Stimulated activated memory B cell treated with anti-CD40 and anti-IgM and Interleukin-4, amounts not matched to agents 10 μg/mL and 1 μg/mL and 100 μg/mL, for 72 hours (primary cell): ENCODE data around the gene SUPT6H.

Experiments used
- ATAC-seq: fragments of 150-1000 bp; cut with Tn5 transposase; 2 replicates; pipeline ENCODE4 v1.10.0; 2021
- H3K27ac Mint-ChIP-seq: one replicate; pipeline ENCODE4 v1.8.0; 2022; ENCODE audit warnings: mild to moderate bottlenecking, mixed read lengths
- H3K27me3 Mint-ChIP-seq: one replicate; pipeline ENCODE4 v1.8.0; 2022; ENCODE audit warnings: mixed read lengths
- H3K36me3 Mint-ChIP-seq: one replicate; pipeline ENCODE4 v1.8.0; 2022; ENCODE audit warnings: mixed read lengths
- H3K4me1 Mint-ChIP-seq: one replicate; pipeline ENCODE4 v1.8.0; 2022; ENCODE audit warnings: mixed read lengths
- H3K4me3 Mint-ChIP-seq: one replicate; pipeline ENCODE4 v1.8.0; 2022; ENCODE audit warnings: mild to moderate bottlenecking, moderate library complexity, mixed read lengths
- H3K9me3 Mint-ChIP-seq: one replicate; pipeline ENCODE4 v1.8.0; 2022; ENCODE audit warnings: mixed read lengths

Gene SUPT6H

DNA sequence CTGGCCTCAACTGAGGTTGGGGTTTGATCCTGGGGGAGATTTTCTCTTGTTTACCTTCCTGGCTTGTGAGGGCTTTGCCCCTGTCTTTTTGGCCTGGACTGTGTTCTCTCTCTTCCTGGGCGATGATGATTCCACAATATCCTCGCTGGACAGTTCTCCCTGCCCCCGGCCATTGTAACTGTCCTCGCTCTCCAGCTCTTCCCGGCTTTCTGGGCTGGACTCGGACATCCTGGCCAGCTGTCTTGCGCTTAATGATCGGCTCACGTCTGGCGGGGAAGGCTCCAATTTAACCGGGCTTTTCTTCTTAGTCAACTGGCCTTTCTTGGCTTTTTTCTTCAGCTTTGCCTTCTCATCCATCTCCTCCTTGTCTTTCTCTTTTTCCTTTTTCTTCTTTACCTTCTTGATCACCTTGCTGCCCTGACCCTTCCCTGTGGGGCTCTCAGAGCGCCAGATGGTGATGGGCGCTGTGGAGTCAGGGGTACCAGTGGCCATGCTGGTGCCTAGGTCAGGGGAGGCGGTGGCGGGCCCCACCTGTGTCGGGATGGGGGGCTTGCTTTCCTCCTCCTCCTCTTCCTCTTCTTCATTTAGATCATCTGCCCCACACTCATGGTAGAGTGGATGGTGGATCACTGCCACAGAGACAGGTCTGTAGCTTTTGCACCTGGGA lies 41.7 kb downstream of the SUPT6H start:
- Mint-ChIP-seq H3K4me1 (peaks cover 8% of the 10 kb centered on the region), H3K9me3 (no peaks in the 10 kb centered on the region), H3K27ac (peak overlapping the region; percentile 12), H3K27me3 (no peaks in the 10 kb centered on the region), H3K4me3 (no peak overlapping the region), H3K36me3 (peaks cover 54% of the 10 kb centered on the region)
- ATAC-seq, result no peak

DNA sequence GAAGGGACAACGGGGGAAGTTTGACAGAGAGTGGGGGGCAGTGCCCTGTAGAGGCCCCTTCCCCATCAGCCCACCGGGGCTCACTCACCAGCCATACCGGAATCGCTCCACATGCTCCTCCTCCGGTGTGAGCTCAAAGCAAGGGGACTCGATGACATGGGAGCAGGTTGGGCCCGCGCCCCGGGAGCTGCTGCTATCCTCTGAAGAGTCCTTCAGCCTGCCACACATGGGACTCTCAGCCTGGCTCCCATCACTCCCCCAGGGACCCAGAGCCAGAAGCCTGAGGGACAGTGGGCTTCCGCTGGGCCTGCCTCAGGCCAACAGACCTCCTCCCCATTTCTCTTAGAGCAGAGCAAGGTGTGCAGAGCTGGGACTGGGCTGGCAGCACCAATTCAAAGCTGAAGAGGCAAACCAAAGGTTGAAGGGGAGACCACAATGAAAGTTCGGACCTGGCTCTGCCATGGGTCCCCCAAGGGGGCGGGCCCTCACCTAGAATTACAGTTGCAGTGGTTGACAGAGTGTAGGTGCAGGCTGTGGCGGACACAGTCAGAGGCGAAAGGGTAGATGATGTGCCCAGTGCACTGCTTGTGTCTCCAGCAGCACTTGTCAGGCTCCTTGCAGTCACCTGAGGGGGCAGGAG lies 42.3 kb downstream of the SUPT6H start:
- peaks cover 8% of the 10 kb centered on the region for H3K4me1 Mint-ChIP-seq
- no peak for ATAC-seq
- H3K27ac Mint-ChIP-seq, result peak overlapping the region; percentile 12
- no peaks in the 10 kb centered on the region for H3K27me3 Mint-ChIP-seq
- no peaks in the 10 kb centered on the region for H3K9me3 Mint-ChIP-seq
- H3K36me3 Mint-ChIP-seq, result peaks cover 51% of the 10 kb centered on the region
- no peak overlapping the region for H3K4me3 Mint-ChIP-seq

DNA sequence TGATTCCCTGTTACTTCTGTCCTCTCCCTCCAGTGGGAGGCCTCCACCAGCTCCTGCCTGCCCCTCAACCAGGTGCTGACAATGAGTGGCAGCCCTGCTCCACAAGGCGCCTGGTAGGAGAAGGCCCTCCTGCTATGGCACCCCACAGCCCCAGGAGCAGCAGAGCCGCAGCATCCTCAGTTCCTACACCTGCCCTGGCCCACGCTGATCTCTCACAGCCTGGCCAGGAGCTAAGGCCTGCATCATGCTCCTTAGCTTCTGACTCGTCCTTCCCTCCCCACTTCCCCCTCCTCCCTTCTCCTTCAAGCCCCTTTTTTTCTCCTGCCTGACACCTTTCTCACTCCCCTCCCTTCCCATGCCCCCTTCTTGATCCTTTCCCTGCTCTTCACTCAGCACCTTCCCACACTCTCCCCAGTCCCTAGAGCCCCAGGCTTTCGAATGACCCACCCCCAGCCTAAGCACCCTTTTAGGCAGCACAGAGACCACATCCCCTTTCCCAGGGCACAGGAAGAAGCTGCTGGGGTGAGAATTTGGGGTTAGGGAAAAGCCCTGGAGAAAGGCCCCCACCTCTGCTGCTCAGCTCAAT lies 43.2 kb downstream of the SUPT6H start:
- Mint-ChIP-seq H3K27me3 (no peaks in the 10 kb centered on the region), H3K9me3 (no peaks in the 10 kb centered on the region), H3K36me3 (peaks cover 42% of the 10 kb centered on the region), H3K4me3 (no peak overlapping the region), H3K27ac (peak overlapping the region; percentile 25), H3K4me1 (peaks cover 11% of the 10 kb centered on the region)
- ATAC-seq, result no peak

DNA sequence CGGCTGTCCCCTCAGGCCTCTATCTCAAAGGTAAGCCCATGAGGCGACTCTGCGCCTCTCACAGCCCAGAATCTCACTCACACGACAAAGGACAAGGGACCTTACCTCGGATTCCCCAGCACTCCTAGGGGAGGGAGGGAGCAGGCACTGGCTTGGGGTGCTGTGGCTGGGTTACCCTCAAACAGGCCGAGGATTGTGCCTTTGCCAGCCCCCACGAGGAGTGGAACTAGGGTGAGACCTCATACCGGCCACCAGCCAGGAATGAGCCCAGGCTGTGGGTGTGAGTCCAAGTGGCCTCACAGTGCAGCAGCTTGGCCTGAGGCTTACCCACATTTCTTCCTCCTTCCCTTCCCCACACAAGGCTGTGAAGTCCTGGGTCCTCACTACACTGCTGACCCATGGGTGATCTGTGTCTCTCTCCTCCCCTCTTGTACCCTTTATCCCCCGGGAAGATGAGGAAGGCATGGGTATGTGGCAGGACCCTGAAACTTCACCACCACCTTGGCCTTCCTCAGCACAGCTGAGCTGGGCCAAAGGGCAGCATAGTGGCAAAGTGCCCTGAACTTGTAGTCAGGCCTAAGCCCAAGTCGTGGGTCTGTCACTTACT lies 43.8 kb downstream of the SUPT6H start:
- no peak for ATAC-seq
- H3K4me1 Mint-ChIP-seq, result peaks cover 18% of the 10 kb centered on the region
- no peaks in the 10 kb centered on the region for H3K27me3 Mint-ChIP-seq
- peak overlapping the region; percentile 25 for H3K27ac Mint-ChIP-seq
- no peak overlapping the region for H3K4me3 Mint-ChIP-seq
- H3K36me3 Mint-ChIP-seq, result peaks cover 37% of the 10 kb centered on the region
- no peaks in the 10 kb centered on the region for H3K9me3 Mint-ChIP-seq

DNA sequence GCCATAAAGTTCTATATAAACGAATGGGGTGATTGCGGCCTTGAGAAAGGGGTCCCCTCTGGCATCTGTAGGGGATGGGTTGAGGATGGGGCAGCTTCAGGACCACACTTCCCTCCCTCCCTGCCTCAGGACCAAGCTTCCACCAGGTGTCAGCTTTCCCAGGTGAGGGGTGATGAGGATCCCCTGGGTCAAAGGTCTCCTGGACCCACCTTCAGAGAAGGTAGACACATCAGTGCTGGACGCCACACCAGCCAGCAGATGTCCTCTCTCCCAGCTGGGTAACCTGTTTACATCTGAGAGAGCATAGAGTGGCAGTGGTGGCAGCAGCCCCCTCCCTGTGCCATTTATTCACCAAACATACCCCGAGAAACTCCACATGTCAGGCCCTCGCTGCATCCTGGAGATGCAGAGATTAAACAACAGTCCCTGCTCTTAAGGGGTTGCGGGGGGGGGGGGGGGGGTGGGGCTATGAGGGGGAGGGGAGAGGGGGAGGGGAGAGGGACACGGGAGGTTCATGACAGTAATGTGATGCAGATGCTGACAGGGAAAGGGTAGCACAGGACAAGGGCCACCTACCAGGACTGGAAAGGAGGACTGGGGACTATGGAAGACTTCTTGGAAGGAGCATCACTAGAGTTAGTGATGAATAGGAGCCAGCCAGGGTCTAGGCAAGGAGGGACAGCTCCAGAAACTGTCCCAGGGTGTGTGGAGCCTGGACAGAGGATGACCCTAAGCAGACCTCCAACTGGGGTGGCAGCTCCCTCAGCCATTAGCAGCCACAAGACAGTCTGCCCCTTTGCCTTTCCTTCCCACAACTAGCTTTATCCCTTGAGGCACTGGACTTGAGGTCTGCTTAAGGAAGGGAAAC lies 44.7 kb downstream of the SUPT6H start:
- H3K36me3 Mint-ChIP-seq, result peaks cover 30% of the 10 kb centered on the region
- peaks cover 21% of the 10 kb centered on the region for H3K4me1 Mint-ChIP-seq
- H3K27ac Mint-ChIP-seq, result peak overlapping the region; percentile 1

DNA sequence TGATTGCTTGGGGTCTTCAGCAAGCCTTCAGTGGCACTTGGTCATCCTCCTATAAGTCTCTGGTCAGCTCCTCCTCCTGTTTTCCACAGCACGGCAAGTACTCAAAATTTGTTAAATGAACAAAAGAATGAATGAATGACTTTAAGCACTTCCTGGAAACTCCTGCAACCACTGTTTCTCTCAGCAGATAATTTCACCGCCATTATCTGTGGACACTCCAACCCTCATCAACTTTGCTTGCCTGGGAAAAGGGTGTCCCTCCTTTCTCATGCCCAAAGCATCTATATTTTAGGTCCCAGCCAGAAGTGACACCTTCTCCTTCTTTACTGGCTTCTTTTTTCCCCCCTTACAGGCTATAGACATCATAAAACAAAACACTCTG lies 45.3 kb downstream of the SUPT6H start:
- Mint-ChIP-seq H3K9me3 (no peaks in the 10 kb centered on the region), H3K27ac (peak overlapping the region; percentile 1), H3K36me3 (peaks cover 25% of the 10 kb centered on the region), H3K4me1 (peaks cover 27% of the 10 kb centered on the region), H3K27me3 (no peaks in the 10 kb centered on the region), H3K4me3 (no peak overlapping the region)
- no peak for ATAC-seq

More for the DNA sequence above, 44.7 kb downstream of the SUPT6H start:
- Mint-ChIP-seq H3K9me3 (no peaks in the 10 kb centered on the region), H3K4me3 (no peak overlapping the region), H3K27me3 (no peaks in the 10 kb centered on the region)
- no peak for ATAC-seq

DNA sequence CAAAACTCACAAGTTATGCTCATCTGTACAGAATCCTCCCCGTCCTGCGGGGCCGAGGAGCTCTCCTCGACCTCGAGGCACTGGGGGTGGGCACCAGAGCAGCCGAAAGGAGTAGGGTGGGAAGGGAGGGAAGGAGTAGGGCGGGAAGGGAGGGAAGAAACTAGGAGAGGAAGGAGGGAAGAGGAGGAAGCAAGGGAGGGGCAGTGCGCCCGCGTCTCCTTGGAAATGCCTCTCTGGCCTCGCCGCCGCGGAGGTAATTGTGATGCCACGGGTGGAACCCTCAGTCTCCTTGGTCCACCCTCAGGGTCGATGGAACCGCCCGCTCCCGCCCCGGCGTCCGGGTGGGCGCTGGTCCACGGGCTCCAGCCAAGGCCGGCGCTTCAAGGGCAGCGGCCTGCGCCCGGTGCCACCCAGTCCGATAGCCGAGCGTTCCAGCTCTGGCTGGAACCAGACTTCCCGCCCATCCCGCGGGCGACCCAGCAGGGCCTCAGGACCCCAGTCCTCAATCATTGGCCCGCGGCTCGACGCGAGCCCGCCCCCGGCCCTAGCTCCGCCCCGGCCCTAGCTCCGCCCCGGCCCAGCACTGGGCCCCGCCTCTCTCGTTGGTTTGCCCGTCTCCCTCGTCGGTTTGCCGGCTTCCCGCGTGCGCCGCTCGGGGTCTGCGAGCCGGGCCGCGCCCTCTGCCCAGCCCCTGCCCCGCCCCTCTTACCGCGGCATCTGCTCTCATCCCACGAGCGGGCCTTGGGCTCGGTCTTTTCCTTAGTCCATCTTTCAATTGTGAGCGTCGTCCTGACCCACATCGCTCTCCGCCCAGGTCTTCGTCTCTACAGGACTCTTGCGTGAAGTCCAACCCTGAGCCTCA lies 49.1 kb downstream of the SUPT6H start:
- H3K27ac Mint-ChIP-seq, result peak overlapping the region; percentile 93
- no peaks in the 10 kb centered on the region for H3K36me3 Mint-ChIP-seq
- peak overlapping the region; percentile 87 for H3K4me3 Mint-ChIP-seq
- peaks cover 37% of the 10 kb centered on the region for H3K4me1 Mint-ChIP-seq
- no peaks in the 10 kb centered on the region for H3K9me3 Mint-ChIP-seq
- peak; percentile 93 for ATAC-seq
- H3K27me3 Mint-ChIP-seq, result peaks cover 17% of the 10 kb centered on the region

DNA sequence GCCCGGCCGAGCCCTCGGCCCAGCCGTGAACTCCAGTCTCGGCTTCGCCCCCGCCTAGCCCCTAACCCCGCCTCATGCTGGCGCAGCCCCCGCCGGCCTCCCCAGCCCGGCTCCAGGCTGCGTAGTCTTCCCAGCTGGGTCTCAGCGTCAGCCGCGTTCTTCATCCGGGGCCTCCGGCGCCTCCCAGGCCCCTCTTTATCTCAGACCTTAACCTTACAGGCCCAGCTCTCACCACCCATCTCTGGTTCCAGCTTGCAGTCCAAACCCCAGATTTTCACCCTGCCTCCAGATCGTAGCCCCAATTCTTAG lies 49.7 kb downstream of the SUPT6H start, which contains the start of gene PROCA1:
TSS of gene PROCA1 (minus strand) at position 166 of the 309 bp plus-strand sequence. CDS start 228 bp downstream, outside the sequence.
- H3K27me3 Mint-ChIP-seq, result peaks cover 17% of the 10 kb centered on the region
- H3K4me3 Mint-ChIP-seq, result peak within 1 kb of the TSS; percentile 87

DNA sequence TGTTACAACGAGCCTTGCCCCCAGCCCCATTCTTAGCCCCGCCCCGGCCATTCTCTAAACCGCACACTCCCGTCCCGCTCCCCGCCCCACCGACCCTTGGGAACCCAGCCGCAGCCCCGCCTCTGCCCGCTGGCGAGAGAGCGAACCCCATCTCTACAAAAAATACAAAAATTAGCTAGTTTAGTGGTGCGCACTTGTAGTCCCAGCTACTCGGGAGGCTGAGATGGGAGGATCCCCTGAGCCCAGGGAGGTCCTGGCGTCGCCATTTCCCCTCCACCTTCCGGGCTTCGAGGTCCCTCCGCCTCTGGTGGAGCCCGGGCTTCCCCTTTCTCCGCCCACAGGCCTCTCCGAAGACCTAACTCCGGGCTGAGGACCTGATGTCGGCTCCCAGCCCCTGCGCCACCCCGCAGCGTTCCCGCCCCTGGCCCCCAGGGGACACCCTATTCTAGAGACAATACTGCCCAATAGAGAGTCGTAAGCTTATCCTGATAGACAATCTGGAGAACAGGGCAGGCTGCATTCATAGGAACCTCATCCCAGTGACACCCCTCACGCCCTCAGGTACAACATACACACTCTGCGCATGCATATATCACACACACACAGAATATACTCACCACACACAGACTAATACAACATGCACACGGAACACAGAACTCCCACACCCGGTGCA lies 50.2 kb downstream of the SUPT6H start:
- Mint-ChIP-seq H3K4me3 (peak overlapping the region; percentile 87), H3K36me3 (no peaks in the 10 kb centered on the region), H3K27me3 (peaks cover 17% of the 10 kb centered on the region)

More for the DNA sequence above, 49.7 kb downstream of the SUPT6H start, which contains the start of gene PROCA1:
- H3K9me3 Mint-ChIP-seq, result no peaks in the 10 kb centered on the region
- peaks cover 37% of the 10 kb centered on the region for H3K4me1 Mint-ChIP-seq
- ATAC-seq, result peak; percentile 44
- peak within 1 kb of the TSS; percentile 93 for H3K27ac Mint-ChIP-seq
- no peaks in the 10 kb centered on the region for H3K36me3 Mint-ChIP-seq

DNA sequence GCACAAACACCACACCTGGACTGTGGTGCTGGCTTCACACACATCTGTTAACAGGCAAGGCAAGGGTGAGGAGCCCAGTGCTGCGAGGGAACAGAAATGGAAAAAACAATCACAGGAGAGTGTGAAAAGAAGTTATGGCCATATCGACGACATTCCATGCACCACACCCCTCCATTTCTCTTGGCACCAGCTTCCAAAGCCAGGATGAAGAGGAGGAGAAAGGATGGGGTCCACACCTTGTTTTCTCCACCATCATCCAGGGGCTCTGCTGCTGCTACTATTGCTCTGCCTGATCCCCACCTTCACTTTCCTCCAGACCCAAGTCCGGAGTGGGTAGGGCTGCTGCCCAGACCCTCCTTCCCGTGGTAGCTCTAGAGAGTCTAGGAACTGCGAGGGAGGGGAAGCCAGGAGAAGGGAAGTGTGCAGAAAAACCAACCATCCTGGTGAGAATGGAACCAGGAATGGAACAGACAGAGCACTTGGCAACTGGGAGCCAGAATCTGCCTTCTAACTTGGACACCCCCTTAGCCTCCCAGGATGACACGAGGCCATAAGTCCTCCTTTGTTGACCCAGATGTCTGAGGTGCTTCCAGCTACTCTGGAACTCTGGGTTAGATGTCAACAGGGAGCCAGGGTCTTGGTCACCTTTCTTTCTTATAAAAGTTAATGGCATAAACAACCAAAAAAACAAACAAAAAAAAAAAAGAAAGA lies 50.9 kb downstream of the SUPT6H start:
- Mint-ChIP-seq H3K27ac (peak overlapping the region; percentile 93), H3K27me3 (peaks cover 17% of the 10 kb centered on the region), H3K4me3 (peak overlapping the region; percentile 87), H3K9me3 (no peaks in the 10 kb centered on the region), H3K4me1 (peaks cover 39% of the 10 kb centered on the region), H3K36me3 (no peaks in the 10 kb centered on the region)
- no peak for ATAC-seq

More for the DNA sequence above, 50.2 kb downstream of the SUPT6H start:
- Mint-ChIP-seq H3K4me1 (peaks cover 37% of the 10 kb centered on the region), H3K9me3 (no peaks in the 10 kb centered on the region), H3K27ac (peak overlapping the region; percentile 93)
- peak; percentile 74 for ATAC-seq

DNA sequence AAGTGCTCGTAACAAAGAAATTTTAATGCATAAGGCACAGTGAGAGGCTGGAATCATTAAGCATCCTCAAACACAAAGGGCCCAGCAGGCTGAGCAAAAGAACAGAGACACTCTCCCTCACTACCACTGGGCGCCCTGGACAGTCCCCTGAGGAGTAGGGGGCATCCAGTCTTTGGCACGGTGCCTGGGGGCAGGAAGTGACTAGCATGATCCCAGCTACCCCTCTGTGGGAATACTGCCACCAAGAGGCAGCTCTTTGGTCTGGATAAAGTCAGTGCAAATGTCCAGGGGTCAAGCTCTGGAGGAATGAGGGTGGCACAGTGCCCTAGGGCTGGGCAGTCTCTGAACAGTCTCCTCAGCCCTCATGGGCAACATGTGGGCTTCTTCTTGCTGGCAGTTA lies 52.3 kb downstream of the SUPT6H start:
- peaks cover 17% of the 10 kb centered on the region for H3K27me3 Mint-ChIP-seq
- H3K9me3 Mint-ChIP-seq, result no peaks in the 10 kb centered on the region
- no peak for ATAC-seq
- no peak overlapping the region for H3K4me3 Mint-ChIP-seq
- H3K27ac Mint-ChIP-seq, result no peak overlapping the region
- H3K36me3 Mint-ChIP-seq, result no peaks in the 10 kb centered on the region
- H3K4me1 Mint-ChIP-seq, result peaks cover 51% of the 10 kb centered on the region

DNA sequence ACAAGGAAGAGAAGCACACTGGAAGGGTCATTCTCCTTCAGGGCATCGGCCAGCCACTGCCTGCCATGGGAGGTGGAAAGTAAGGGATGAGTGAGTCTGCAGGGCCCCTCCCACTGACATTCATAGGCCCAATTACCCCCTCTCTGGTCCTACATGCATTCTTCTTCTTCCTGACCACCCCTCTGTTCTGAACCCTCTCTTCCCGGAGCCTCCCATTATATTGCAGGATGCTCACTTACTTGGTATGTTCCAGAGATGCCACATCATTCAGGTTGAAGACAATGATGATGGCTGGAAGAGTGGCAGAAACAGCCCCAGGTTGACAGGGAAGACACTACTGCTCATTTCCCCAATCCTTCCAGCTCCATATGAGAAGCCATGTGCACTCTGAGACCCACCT lies 53.2 kb downstream of the SUPT6H start:
- no peak overlapping the region for H3K27ac Mint-ChIP-seq
- peaks cover 17% of the 10 kb centered on the region for H3K27me3 Mint-ChIP-seq
- H3K36me3 Mint-ChIP-seq, result peaks cover 5% of the 10 kb centered on the region
- no peaks in the 10 kb centered on the region for H3K9me3 Mint-ChIP-seq
- no peak overlapping the region for H3K4me3 Mint-ChIP-seq
- no peak for ATAC-seq
- peaks cover 55% of the 10 kb centered on the region for H3K4me1 Mint-ChIP-seq
